Measurements from ENCODE around the gene ANAPC2. TPM values are rescaled to one million over a fixed set of nuclear protein-coding genes. Genes with fewer than 3 reads are reported as not detected.

ANAPC2 gene
- total and polyA plus RNA-seq, 4 experiments from 2014 or later, result 3.2 to 125 (median 60.8) TPM

DNA sequence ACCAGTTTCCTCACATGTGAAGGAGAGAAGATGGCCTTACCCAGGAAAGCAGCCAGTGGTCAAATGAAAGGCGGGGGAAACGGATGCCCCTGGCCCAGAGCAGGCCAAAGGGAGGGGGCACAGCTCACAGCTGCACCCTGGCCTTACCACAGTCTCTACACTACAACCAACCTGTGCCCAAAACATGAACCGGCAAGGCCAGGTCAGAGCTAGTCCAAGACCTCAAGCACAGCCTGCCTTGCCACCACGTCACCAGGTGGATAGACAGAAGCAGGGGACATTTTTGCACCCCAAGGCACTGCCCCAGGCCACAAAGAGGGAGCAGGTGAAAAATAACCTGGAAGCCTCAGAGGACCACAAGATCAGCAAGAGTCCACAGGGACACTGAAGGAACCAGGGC is 44.9 kb downstream of the ANAPC2 start:
- no peak overlapping the region for H3K4me3 ChIP-seq (ENCODE audit: low read length in 2 of 2)
- intact Hi-C loops (cut with micrococcal nuclease), result no loop called here
- peaks cover 25% of the 10 kb centered on the region for H3K27me3 ChIP-seq (ENCODE audit: insufficient read depth, low read length)
- ChIA-PET CTCF (ENCODE audit: partially characterized antibody) (no interaction called here), POLR2A (ENCODE audit: partially characterized antibody) (interaction anchor here (0.7 kb wide), 1 partner anchor 12 kb away, joined by 3 read pairs; no protein-coding TSS in a partner anchor)
- peaks cover 30 to 31% of the 10 kb centered on the region in 2 donors for H3K27me3 Mint-ChIP-seq
- peaks cover 0 to 9% (median 4%) of the 10 kb centered on the region in 4 donors for H3K4me1 Mint-ChIP-seq
- H3K9me3 Mint-ChIP-seq, result peaks cover 0 to 2% (median 0%) of the 10 kb centered on the region in 8 donors
- no peaks in the 10 kb centered on the region for H3K4me1 ChIP-seq (ENCODE audit: insufficient read depth, low read length)
- H3K27ac Mint-ChIP-seq, result no peak overlapping the region
- H3K36me3 ChIP-seq (ENCODE audit: insufficient read depth, low read length), result no peaks in the 10 kb centered on the region
- H3K4me3 Mint-ChIP-seq, result no peak overlapping the region
- DNase-seq, result no peak
- no peaks in the 10 kb centered on the region for H3K9me3 ChIP-seq (ENCODE audit: control insufficient read depth in 1 of 2, low read length in 2 of 2)
- no peaks in the 10 kb centered on the region for H3K36me3 Mint-ChIP-seq
- no peak overlapping the region for H3K27ac ChIP-seq (ENCODE audit: low read depth, low read length)

DNA sequence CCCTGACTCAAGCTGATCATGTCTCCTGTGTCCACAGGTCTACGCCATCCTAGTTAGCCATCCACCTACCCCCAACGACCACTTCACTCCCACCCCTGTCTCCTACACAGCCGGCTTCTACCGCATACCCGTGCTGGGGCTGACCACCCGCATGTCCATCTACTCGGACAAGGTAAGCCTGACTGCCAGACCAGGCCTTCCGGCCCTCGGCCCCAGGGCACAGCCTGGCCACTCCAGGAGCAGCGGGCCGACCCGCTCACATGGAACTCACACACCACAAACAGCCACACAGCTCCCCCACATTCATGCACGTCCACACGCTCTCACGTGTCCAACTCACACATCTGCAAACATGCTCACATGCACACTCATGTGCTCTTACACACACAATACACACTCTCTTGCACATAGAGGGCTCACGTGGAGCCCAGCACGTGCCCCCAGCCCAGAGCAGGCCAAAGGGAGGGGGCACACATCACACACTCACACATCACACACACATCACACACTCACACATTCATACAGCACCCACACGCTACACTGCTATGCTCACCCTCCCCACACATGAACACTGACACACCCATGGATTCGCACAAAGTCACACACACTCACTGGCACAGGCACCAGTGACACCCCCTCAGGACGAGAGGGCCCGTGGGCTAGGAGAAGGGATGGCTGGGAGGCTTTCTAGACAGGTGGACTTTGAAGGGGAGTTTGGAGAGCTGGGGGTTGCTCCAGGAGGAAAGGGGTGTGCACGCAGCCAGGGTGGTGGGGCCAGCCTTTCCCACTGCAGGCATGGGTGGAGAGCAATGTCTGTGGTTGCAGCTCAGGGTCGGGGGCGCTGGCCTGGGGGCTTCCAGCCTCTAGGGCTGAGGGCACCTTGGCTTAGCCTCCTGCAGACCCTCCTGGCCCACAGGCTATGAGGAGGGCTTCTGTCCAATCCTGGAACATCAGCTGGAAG is 46.1 kb downstream of the ANAPC2 start:
- no peaks in the 10 kb centered on the region for H3K36me3 ChIP-seq (ENCODE audit: insufficient read depth, low read length)
- no peaks in the 10 kb centered on the region for H3K36me3 Mint-ChIP-seq
- DNase-seq, result no peak
- ChIA-PET CTCF (ENCODE audit: partially characterized antibody) (no interaction called here), POLR2A (ENCODE audit: partially characterized antibody) (no interaction called here)
- peaks cover 0 to 8% (median 4%) of the 10 kb centered on the region in 4 donors for H3K4me1 Mint-ChIP-seq
- peaks cover 38 to 39% of the 10 kb centered on the region in 2 donors for H3K27me3 Mint-ChIP-seq
- intact Hi-C loops (cut with micrococcal nuclease), result no loop called here
- H3K9me3 Mint-ChIP-seq, result peaks cover 0 to 5% (median 0%) of the 10 kb centered on the region in 8 donors
- H3K4me3 ChIP-seq (ENCODE audit: low read length in 2 of 2), result no peak overlapping the region
- no peaks in the 10 kb centered on the region for H3K9me3 ChIP-seq (ENCODE audit: control insufficient read depth in 1 of 2, low read length in 2 of 2)
- H3K27ac ChIP-seq (ENCODE audit: low read depth, low read length), result no peak overlapping the region
- H3K4me1 ChIP-seq (ENCODE audit: insufficient read depth, low read length), result no peaks in the 10 kb centered on the region
- peaks cover 34% of the 10 kb centered on the region for H3K27me3 ChIP-seq (ENCODE audit: insufficient read depth, low read length)
- H3K4me3 Mint-ChIP-seq, result no peak overlapping the region
- peak overlapping the region in 1 of 7 donors; percentile 79 for H3K27ac Mint-ChIP-seq

DNA sequence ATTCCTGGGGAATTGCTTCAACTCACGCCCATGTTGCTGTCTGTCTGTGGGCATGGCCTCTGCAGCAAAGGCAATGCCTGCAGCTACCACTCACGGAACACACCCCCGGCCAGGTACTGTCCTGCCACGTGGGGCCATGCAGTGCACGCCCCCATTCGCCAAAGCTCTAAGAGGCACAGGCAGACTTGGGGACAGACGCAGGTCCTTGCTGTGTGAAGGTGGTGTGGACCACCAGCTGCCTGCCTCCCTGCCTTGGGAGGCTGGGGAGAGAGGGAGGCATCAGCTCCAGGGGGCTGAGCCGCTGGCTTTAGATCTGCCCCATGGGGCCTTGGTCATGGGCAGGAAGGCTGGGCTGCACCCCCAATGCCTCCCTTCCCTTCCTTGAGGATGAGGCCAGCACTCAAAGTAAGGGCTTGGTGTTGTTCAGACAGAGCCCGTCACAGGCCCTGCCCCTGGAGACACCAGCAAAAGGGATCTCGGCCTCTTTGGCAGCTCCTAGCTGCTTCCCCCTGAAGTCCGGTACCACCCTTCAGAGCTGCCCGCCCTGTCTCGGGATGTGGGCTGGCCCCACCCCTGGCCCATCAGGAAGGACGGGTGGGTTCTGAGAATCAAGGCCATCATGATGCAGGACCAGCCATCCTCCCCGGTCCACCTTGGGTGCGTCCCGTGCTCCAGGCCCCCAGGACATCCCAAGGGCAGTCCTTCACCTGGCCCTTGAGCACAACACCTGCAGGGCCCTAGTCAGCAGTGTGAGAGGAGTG is 47.1 kb downstream of the ANAPC2 start:
- Mint-ChIP-seq H3K4me1 (peaks cover 0 to 4% (median 4%) of the 10 kb centered on the region in 4 donors), H3K4me3 (no peak overlapping the region), H3K36me3 (no peaks in the 10 kb centered on the region), H3K9me3 (peaks cover 0 to 5% (median 0%) of the 10 kb centered on the region in 8 donors), H3K27me3 (peaks cover 35 to 38% of the 10 kb centered on the region in 2 donors), H3K27ac (no peak overlapping the region)
- CTCF ChIA-PET (ENCODE audit: partially characterized antibody), result no interaction called here
- Histone ChIP-seq H3K27me3 (ENCODE audit: insufficient read depth, low read length) (peaks cover 34% of the 10 kb centered on the region), H3K4me1 (ENCODE audit: insufficient read depth, low read length) (no peaks in the 10 kb centered on the region), H3K36me3 (ENCODE audit: insufficient read depth, low read length) (no peaks in the 10 kb centered on the region), H3K9me3 (ENCODE audit: control insufficient read depth in 1 of 2, low read length in 2 of 2) (no peaks in the 10 kb centered on the region), H3K4me3 (ENCODE audit: low read length in 2 of 2) (no peak overlapping the region), H3K27ac (ENCODE audit: low read depth, low read length) (no peak overlapping the region)
- POLR2A ChIA-PET (ENCODE audit: partially characterized antibody), result no interaction called here
- no peak for DNase-seq
- intact Hi-C loops (cut with micrococcal nuclease), result no loop called here

DNA sequence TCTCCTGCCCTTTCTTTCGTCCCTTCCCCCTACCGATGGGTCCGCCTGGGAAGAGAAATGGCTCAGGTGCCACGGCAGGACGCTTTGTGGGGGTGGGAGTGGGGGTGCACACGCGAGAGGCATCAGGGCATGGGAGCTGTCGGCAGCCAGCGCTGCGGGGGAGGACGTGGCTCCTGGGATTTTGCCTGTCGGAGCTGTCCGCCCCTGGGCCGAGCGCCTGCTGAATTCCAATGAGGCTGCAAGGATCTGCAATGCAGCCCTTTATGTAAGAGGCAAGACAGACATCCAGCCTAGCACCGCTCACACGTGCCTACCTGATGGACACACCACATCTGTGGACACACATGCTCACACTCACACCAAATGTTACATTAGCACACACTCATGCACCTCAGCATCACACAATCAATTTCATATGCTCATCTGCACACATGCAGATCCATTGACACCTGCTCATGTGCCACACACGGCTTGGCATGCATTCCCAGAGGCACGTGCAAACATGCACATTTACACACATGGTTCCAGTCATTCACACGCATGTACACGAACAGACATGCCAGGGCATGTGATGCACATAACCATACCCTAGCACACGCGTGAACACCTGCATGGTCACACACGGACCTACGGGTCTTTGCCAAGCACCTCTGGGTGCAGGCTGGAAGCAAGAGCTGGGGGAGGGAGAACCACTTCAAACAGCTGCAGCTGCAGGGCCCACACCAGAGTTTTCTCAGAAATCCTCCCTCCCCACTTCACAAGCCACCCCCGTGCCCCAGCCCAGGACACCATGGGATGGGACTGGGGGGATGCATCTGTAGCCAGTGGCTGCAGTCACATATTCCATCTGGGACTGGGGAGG is 48.0 kb downstream of the ANAPC2 start:
- Mint-ChIP-seq H3K4me1 (peaks cover 3 to 5% (median 5%) of the 10 kb centered on the region in 4 donors), H3K27me3 (peaks cover 41 to 44% of the 10 kb centered on the region in 2 donors), H3K36me3 (no peaks in the 10 kb centered on the region), H3K27ac (no peak overlapping the region), H3K9me3 (peaks cover 0 to 5% (median 0%) of the 10 kb centered on the region in 8 donors), H3K4me3 (peak overlapping the region in 2 of 8 donors; percentile 7 to 15)
- CTCF ChIA-PET (ENCODE audit: partially characterized antibody), result no interaction called here
- Histone ChIP-seq H3K36me3 (ENCODE audit: insufficient read depth, low read length) (no peaks in the 10 kb centered on the region), H3K27me3 (ENCODE audit: insufficient read depth, low read length) (peaks cover 34% of the 10 kb centered on the region), H3K9me3 (ENCODE audit: control insufficient read depth in 1 of 2, low read length in 2 of 2) (no peaks in the 10 kb centered on the region), H3K4me3 (ENCODE audit: low read length in 2 of 2) (no peak overlapping the region), H3K4me1 (ENCODE audit: insufficient read depth, low read length) (no peaks in the 10 kb centered on the region), H3K27ac (ENCODE audit: low read depth, low read length) (no peak overlapping the region)
- DNase-seq, result no peak
- intact Hi-C loops (cut with micrococcal nuclease), result no loop called here
- POLR2A ChIA-PET (ENCODE audit: partially characterized antibody), result no interaction called here

DNA sequence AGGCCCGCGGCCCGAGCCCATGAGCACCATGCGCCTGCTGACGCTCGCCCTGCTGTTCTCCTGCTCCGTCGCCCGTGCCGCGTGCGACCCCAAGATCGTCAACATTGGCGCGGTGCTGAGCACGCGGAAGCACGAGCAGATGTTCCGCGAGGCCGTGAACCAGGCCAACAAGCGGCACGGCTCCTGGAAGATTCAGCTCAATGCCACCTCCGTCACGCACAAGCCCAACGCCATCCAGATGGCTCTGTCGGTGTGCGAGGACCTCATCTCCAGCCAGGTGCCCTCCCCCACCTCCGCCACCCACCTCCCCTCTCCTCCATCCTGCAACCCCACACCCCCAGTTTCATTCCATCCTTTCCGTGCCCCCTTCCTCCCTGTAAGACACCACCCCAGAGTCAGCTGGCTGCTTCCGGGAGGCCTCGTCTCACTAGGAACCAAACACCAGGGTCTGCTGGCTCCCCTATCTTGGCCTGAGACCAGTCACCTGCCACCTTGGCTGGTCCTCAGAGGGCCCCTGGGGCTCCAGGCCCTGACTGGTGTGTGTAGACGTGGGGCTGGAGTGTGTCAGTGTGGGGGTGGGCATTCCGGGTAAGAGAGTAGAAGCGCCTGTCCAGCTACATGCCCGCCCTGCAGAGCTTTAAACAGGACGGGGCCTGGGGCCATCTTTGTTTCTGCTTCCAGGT is 48.8 kb downstream of the ANAPC2 start:
- H3K27me3 Mint-ChIP-seq, result peaks cover 41 to 44% of the 10 kb centered on the region in 2 donors
- DNase-seq, result no peak
- Histone ChIP-seq H3K36me3 (ENCODE audit: insufficient read depth, low read length) (no peaks in the 10 kb centered on the region), H3K27me3 (ENCODE audit: insufficient read depth, low read length) (peaks cover 34% of the 10 kb centered on the region), H3K9me3 (ENCODE audit: control insufficient read depth in 1 of 2, low read length in 2 of 2) (no peaks in the 10 kb centered on the region), H3K4me1 (ENCODE audit: insufficient read depth, low read length) (no peaks in the 10 kb centered on the region), H3K27ac (ENCODE audit: low read depth, low read length) (no peak overlapping the region), H3K4me3 (ENCODE audit: low read length in 2 of 2) (no peak overlapping the region)
- intact Hi-C loops (cut with micrococcal nuclease), result no loop called here
- no peaks in the 10 kb centered on the region for H3K36me3 Mint-ChIP-seq
- H3K4me3 Mint-ChIP-seq, result no peak overlapping the region
- ChIA-PET POLR2A (ENCODE audit: partially characterized antibody) (no interaction called here), CTCF (ENCODE audit: partially characterized antibody) (no interaction called here)
- H3K4me1 Mint-ChIP-seq, result peaks cover 3 to 5% (median 5%) of the 10 kb centered on the region in 4 donors
- no peak overlapping the region for H3K27ac Mint-ChIP-seq
- peaks cover 0 to 5% (median 0%) of the 10 kb centered on the region in 8 donors for H3K9me3 Mint-ChIP-seq

DNA sequence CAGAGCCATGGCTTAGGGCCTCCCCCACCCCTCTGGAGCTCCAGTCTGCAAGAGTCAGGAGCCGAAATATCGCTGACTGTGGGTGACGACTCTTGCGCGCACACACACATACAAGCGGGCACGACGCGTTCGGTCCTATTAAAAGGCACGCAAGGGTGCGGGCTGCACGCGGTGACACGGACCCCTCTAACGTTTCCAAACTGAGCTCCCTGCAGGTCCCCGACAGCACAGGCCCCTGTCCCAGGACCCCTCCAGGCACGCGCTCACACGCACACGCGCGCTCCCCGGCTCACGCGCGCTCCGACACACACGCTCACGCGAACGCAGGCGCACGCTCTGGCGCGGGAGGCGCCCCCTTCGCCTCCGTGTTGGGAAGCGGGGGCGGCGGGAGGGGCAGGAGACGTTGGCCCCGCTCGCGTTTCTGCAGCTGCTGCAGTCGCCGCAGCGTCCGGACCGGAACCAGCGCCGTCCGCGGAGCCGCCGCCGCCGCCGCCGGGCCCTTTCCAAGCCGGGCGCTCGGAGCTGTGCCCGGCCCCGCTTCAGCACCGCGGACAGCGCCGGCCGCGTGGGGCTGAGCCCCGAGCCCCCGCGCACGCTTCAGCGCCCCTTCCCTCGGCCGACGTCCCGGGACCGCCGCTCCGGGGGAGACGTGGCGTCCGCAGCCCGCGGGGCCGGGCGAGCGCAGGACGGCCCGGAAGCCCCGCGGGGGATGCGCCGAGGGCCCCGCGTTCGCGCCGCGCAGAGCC is 49.5 kb downstream of the ANAPC2 start, which contains the start of gene GRIN1:
Gene GRIN1, plus strand, starts transcription at position 433 of the 746 bp plus-strand sequence. CDS start 333 bp downstream, outside the sequence.
- H3K4me3 Mint-ChIP-seq, result no peak within 1 kb of the TSS
- CTCF ChIA-PET (ENCODE audit: partially characterized antibody), result interaction anchor here (1.0 kb wide), 1 partner anchor 10 kb away, joined by 3 read pairs; no protein-coding TSS in a partner anchor

More for the DNA sequence above, 49.5 kb downstream of the ANAPC2 start, which contains the start of gene GRIN1:
- peaks cover 41 to 43% of the 10 kb centered on the region in 2 donors for H3K27me3 Mint-ChIP-seq
- H3K9me3 Mint-ChIP-seq, result peaks cover 0 to 5% (median 0%) of the 10 kb centered on the region in 8 donors
- no peak within 1 kb of the TSS for H3K27ac ChIP-seq (ENCODE audit: low read depth, low read length)
- no peak within 1 kb of the TSS for H3K4me3 ChIP-seq (ENCODE audit: low read length in 2 of 2)
- no peaks in the 10 kb centered on the region for H3K9me3 ChIP-seq (ENCODE audit: control insufficient read depth in 1 of 2, low read length in 2 of 2)
- intact Hi-C loops (cut with micrococcal nuclease), result no loop called here
- H3K36me3 ChIP-seq (ENCODE audit: insufficient read depth, low read length), result no peaks in the 10 kb centered on the region
- peaks cover 3 to 5% (median 5%) of the 10 kb centered on the region in 4 donors for H3K4me1 Mint-ChIP-seq
- no peaks in the 10 kb centered on the region for H3K36me3 Mint-ChIP-seq
- POLR2A ChIA-PET (ENCODE audit: partially characterized antibody), result interaction anchor here (1.0 kb wide), 1 partner anchor 11 kb away, joined by 5 read pairs; no protein-coding TSS in a partner anchor
- DNase-seq, result peak in 3 of 5 donors; percentile 44 to 49 (median 48)
- H3K27ac Mint-ChIP-seq, result peak within 1 kb of the TSS in 2 of 7 donors; percentile 38 to 75
- peaks cover 34% of the 10 kb centered on the region for H3K27me3 ChIP-seq (ENCODE audit: insufficient read depth, low read length)
- no peaks in the 10 kb centered on the region for H3K4me1 ChIP-seq (ENCODE audit: insufficient read depth, low read length)
